ENCODE results near the gene USP13. TPM values are rescaled to one million over a fixed set of nuclear protein-coding genes. Genes with fewer than 3 reads are reported as not detected.

The USP13 gene
- total and polyA plus RNA-seq, 2 of the 13 experiments (the other 11 are each of a cell fraction or from before 2014, with no cell fraction given) = 15.9 to 36.7 TPM

DNA sequence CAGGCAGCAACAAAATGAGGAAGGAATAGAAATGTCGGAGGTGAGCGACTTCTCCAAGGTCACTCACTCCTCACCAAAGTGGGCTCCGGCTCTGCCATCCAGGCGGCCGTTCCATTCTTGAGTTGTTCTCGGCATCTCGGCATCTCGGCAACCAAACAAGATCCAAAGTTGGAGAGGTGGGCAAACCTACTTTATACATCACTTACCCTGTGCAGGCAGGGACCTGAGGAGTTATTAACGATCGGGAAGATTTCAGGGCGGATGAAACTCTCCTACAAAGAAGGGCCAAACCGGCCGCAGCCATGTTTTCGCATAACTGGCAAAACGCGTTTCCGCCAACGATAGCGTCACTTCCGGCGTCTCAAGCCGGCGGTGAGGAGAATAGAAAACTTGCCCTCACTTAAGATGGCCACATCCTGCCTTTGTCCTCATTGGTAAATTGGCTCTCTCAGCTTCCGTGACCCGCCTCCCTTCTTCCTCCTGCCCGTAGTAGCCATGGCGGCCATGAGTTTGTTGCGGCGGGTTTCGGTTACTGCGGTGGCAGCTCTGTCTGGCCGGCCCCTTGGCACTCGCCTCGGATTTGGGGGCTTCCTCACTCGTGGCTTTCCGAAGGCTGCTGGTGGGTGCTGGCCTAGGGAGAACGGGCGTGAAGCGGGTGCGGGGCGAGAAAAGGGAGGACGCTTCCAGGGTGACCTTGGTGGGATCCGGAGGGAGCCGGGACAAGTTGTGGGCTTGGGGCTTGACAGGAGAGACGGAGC lies 48.3 kb upstream of the USP13 start, which contains the start of the genes MRPL47 and NDUFB5 (continued):
- TF ChIP-seq, protein P1, sequence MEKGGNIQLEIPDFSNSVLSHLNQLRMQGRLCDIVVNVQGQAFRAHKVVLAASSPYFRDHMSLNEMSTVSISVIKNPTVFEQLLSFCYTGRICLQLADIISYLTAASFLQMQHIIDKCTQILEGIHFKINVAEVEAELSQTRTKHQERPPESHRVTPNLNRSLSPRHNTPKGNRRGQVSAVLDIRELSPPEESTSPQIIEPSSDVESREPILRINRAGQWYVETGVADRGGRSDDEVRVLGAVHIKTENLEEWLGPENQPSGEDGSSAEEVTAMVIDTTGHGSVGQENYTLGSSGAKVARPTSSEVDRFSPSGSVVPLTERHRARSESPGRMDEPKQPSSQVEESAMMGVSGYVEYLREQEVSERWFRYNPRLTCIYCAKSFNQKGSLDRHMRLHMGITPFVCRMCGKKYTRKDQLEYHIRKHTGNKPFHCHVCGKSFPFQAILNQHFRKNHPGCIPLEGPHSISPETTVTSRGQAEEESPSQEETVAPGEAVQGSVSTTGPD (CRISPR knock-in tag; IDR thresholded peaks at IDR 0.05) = 0 out of 2 replicates have a peak, but pooled peaks have one; percentile 18
- TF ChIP-seq, protein P2, sequence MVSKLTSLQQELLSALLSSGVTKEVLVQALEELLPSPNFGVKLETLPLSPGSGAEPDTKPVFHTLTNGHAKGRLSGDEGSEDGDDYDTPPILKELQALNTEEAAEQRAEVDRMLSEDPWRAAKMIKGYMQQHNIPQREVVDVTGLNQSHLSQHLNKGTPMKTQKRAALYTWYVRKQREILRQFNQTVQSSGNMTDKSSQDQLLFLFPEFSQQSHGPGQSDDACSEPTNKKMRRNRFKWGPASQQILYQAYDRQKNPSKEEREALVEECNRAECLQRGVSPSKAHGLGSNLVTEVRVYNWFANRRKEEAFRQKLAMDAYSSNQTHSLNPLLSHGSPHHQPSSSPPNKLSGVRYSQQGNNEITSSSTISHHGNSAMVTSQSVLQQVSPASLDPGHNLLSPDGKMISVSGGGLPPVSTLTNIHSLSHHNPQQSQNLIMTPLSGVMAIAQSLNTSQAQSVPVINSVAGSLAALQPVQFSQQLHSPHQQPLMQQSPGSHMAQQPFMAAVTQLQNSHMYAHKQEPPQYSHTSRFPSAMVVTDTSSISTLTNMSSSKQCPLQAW (CRISPR knock-in tag; IDR thresholded peaks at IDR 0.05) = peak; percentile 90
- TF ChIP-seq SSRP1 (CRISPR knock-in tag; IDR thresholded peaks at IDR 0.05) = no peak
- peak; percentile 93 for TF ChIP-seq CREB1 (IDR thresholded peaks at IDR 0.05)
- TF ChIP-seq CREB1 (CRISPR knock-in tag; IDR thresholded peaks at IDR 0.05) = peak; percentile 99
- no peak for TF ChIP-seq PRPF4 (IDR thresholded peaks at IDR 0.05; ENCODE audit: low read depth, low read length, poor library complexity, severe bottlenecking)
- TF ChIP-seq HNRNPL (IDR thresholded peaks at IDR 0.05; ENCODE audit: low read depth, low read length) = peak; percentile 56; the same call in 1 of the 2 replicates
- TF ChIP-seq SIN3B (IDR thresholded peaks at IDR 0.05; ENCODE audit: low read length) = peak; percentile 90
- TF ChIP-seq, protein P3, sequence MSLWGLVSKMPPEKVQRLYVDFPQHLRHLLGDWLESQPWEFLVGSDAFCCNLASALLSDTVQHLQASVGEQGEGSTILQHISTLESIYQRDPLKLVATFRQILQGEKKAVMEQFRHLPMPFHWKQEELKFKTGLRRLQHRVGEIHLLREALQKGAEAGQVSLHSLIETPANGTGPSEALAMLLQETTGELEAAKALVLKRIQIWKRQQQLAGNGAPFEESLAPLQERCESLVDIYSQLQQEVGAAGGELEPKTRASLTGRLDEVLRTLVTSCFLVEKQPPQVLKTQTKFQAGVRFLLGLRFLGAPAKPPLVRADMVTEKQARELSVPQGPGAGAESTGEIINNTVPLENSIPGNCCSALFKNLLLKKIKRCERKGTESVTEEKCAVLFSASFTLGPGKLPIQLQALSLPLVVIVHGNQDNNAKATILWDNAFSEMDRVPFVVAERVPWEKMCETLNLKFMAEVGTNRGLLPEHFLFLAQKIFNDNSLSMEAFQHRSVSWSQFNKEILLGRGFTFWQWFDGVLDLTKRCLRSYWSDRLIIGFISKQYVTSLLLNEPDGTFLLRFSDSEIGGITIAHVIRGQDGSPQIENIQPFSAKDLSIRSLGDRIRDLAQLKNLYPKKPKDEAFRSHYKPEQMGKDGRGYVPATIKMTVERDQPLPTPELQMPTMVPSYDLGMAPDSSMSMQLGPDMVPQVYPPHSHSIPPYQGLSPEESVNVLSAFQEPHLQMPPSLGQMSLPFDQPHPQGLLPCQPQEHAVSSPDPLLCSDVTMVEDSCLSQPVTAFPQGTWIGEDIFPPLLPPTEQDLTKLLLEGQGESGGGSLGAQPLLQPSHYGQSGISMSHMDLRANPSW (CRISPR knock-in tag; IDR thresholded peaks at IDR 0.05; ENCODE audit: borderline replicate concordance) = 0 out of 2 replicates have a peak, but pooled peaks have one; percentile 52
- TF ChIP-seq, protein P4, sequence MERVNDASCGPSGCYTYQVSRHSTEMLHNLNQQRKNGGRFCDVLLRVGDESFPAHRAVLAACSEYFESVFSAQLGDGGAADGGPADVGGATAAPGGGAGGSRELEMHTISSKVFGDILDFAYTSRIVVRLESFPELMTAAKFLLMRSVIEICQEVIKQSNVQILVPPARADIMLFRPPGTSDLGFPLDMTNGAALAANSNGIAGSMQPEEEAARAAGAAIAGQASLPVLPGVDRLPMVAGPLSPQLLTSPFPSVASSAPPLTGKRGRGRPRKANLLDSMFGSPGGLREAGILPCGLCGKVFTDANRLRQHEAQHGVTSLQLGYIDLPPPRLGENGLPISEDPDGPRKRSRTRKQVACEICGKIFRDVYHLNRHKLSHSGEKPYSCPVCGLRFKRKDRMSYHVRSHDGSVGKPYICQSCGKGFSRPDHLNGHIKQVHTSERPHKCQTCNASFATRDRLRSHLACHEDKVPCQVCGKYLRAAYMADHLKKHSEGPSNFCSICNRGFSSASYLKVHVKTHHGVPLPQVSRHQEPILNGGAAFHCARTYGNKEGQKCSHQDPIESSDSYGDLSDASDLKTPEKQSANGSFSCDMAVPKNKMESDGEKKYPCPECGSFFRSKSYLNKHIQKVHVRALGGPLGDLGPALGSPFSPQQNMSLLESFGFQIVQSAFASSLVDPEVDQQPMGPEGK (CRISPR knock-in tag; IDR thresholded peaks at IDR 0.05) = no peak
- no peak for TF ChIP-seq SRSF9 (IDR thresholded peaks at IDR 0.05; ENCODE audit: borderline replicate concordance, insufficient read depth, low read depth, low read length, poor library complexity, severe bottlenecking)

All from HepG2 (cell line).